K562 (cell line): ENCODE data around the gene RNF222. TPM values are rescaled to one million over a fixed set of nuclear protein-coding genes. Genes with fewer than 3 reads are reported as not detected.

ENCODE experiments used
- BDP1 ChIP-seq: IDR thresholded peaks from 3 replicates; pipeline ENCODE4 v1.6.1; 2011; ENCODE audit not compliant: insufficient read length, insufficient read depth
- HCFC1 ChIP-seq: IDR thresholded peaks from 2 replicates; pipeline ENCODE4 v1.6.1; 2012; ENCODE audit warnings: low read depth, low read length, improper control_type of control experiment
- HEY1 ChIP-seq: fragments of 250-450 bp; sonication (Bioruptor Pico); IDR thresholded peaks from 2 replicates; pipeline ENCODE4 v1.5.0; 2020; ENCODE audit warnings: mild to moderate bottlenecking, moderate library complexity, borderline replicate concordance
- HMG20A ChIP-seq: fragments of 450-650 bp; formaldehyde crosslinking; conservative IDR thresholded peaks from 2 replicates; pipeline ENCODE4 v1.4.0; 2020; ENCODE audit warnings: mild to moderate bottlenecking, mixed read lengths
- NR4A1 ChIP-seq, 2 experiments: fragments of 250-450 bp in 1 of 2; fragments of 450-650 bp in 1 of 2; sonication (Bioruptor Pico) in 1 of 2; IDR thresholded peaks; 2 replicates each; pipeline versions ENCODE4 v1.4.0 to v1.6.1; 2016 to 2020; ENCODE audit warnings: mild to moderate bottlenecking in 2 of 2, missing compliant biosample characterization in 1 of 2, missing genetic modification characterization in 1 of 2, moderate library complexity in 1 of 2
- RBM25 ChIP-seq: fragments of 200-400 bp; formaldehyde crosslinking; IDR thresholded peaks from 2 replicates; pipeline ENCODE4 v1.6.1; 2018; ENCODE audit warnings: low read length, low read depth, moderate library complexity; ENCODE audit not compliant: severe bottlenecking
- SP1 ChIP-seq: sonication (generic); formaldehyde crosslinking; IDR thresholded peaks from 2 replicates; pipeline ENCODE4 v1.8.1; 2022; ENCODE audit warnings: mild to moderate bottlenecking, missing genetic modification reagents
- TCF7L2 ChIP-seq: fragments of 150-350 bp; IDR thresholded peaks from 2 replicates; pipeline ENCODE4 v1.6.1; 2016; ENCODE audit warnings: low read depth, mild to moderate bottlenecking, low read length, moderate library complexity
- TOE1 ChIP-seq, 2 experiments: fragments of 450-650 bp in 1 of 2; sonication (generic) in 1 of 2; formaldehyde crosslinking in 1 of 2; IDR thresholded peaks; 2 replicates each; pipeline versions ENCODE4 v1.7.1 to v1.8.0; 2016 to 2022; ENCODE audit warnings: borderline replicate concordance in 2 of 2, mild to moderate bottlenecking in 2 of 2, antibody characterized with exemption in 1 of 2, inconsistent platforms in 1 of 2, low read depth in 1 of 2, missing genetic modification reagents in 1 of 2, moderate library complexity in 1 of 2
- ZBTB12 ChIP-seq: fragments of 250-450 bp; sonication (Bioruptor Pico); IDR thresholded peaks from 2 replicates; pipeline ENCODE4 v1.4.0; 2020
- ZNF143 ChIP-seq: sonication (generic); formaldehyde crosslinking; IDR thresholded peaks from 2 replicates; pipeline ENCODE4 v1.9.0; 2022; ENCODE audit warnings: mild to moderate bottlenecking, missing genetic modification reagents
- ZNF436 ChIP-seq: fragments of 250-450, 450-650 bp; sonication (Bioruptor Pico); formaldehyde crosslinking; IDR thresholded peaks from 2 replicates; pipeline ENCODE4 v1.7.0; 2020; ENCODE audit warnings: mild to moderate bottlenecking
- ZNF518B ChIP-seq: fragments of 250-450 bp; sonication (Bioruptor Pico); IDR thresholded peaks from 2 replicates; pipeline ENCODE4 v1.5.0; 2021; ENCODE audit warnings: mild to moderate bottlenecking, moderate library complexity
- polyA plus RNA-seq, 8 experiments: library from polyadenylated mRNA; depleted of rRNA in 4 of 8; stranded (reverse) in 5 of 8; unstranded in 3 of 8; fragments of >200 nt; fragmentation: Nextera tagmentation in 2 of 8; fragmentation: Illumina TruSeq in 1 of 8; extraction: Ambion mirVana in 2 of 8; extraction: Trizol in 1 of 8; gene quantifications; 2 replicates each; pipeline versions ENCODE4 v1.2.1 to v1.2.3, GENCODE V29; 2011 to 2014; ENCODE audit warnings: inconsistent platforms in 1 of 8, missing spikeins in 1 of 8
- total RNA-seq, 7 experiments: library from RNA; depleted of rRNA in 6 of 7; stranded (reverse); fragments of >200 nt in 6 of 7; fragmentation: Illumina TruSeq in 2 of 7; extraction: Trizol in 2 of 7; gene quantifications; 2 replicates each; pipeline versions ENCODE4 v1.2.1 to v1.2.3, GENCODE V29; 2011 to 2021; ENCODE audit warnings: low replicate concordance in 1 of 7

Gene RNF222
- total and polyA plus RNA-seq, 9 of the 15 experiments (the other 6 are each of a cell fraction or from before 2014, with no cell fraction given) = not detected

GRCh38 chr17:8383143-8383822, 14.3 kb downstream of the RNF222 start, which contains the start of gene RPL26 (continued):
- TF ChIP-seq ZNF518B (CRISPR knock-in tag) (no peak), TCF7L2 (no peak), HCFC1 (peak; percentile 75), TOE1 (IDR thresholded peaks at IDR 0.05; ENCODE audit: borderline replicate concordance) (peak; percentile 87), TOE1 (CRISPR knock-in tag; IDR thresholded peaks at IDR 0.05; ENCODE audit: borderline replicate concordance, low read depth) (no peak), ZNF143 (CRISPR knock-in tag) (peak; percentile 61; the same call in 1 of the 2 replicates), NR4A1 (CRISPR knock-in tag; IDR thresholded peaks at IDR 0.05) (no peak), NR4A1 (tag; IDR thresholded peaks at IDR 0.05) (0 out of 2 replicates have a peak, but pooled peaks have one; percentile 15), ZNF436 (no peak), HEY1 (no peak), RBM25 (no peak), SP1 (CRISPR knock-in tag) (peak; percentile 69), ZBTB12 (CRISPR knock-in tag) (no peak), HMG20A (CRISPR knock-in tag) (no peak), BDP1 (no peak)
